Measurements from ENCODE around the gene CDK5RAP3. TPM values are rescaled to one million over a fixed set of nuclear protein-coding genes. Genes with fewer than 3 reads are reported as not detected.

The CDK5RAP3 gene
- total RNA-seq, 1 donor: 50.3 TPM

- Histone ChIP-seq H3K27me3 (ENCODE audit: insufficient read depth, low read length) (no peaks in the 10 kb centered on the region), H3K27ac (ENCODE audit: low read depth, low read length) (no peak overlapping the region), H3K36me3 (ENCODE audit: insufficient read depth, low read length) (peaks cover 41% of the 10 kb centered on the region), H3K9me3 (ENCODE audit: low read depth, low read length) (no peaks in the 10 kb centered on the region), H4K20me1 (ENCODE audit: insufficient read depth, low read length) (no peaks in the 10 kb centered on the region), H3K4me2 (ENCODE audit: insufficient read depth, low read length) (no peak overlapping the region), H3K79me2 (ENCODE audit: insufficient read depth, low read length) (no peaks in the 10 kb centered on the region), H3K4me3 (ENCODE audit: insufficient read depth, low read length) (no peak overlapping the region), H2AFZ (ENCODE audit: low read length) (no peak overlapping the region), H3K4me1 (ENCODE audit: insufficient read depth, low read length) (no peaks in the 10 kb centered on the region)
- DNase-seq (ENCODE audit: insufficient read length, low spot score, missing footprints): no peak
- no peak for TF ChIP-seq CTCF (IDR thresholded peaks at IDR 0.05; ENCODE audit: extremely low read depth, low read depth, low read length)
These were observed 43.0 kb upstream of the CDK5RAP3 start for GRCh38 chr17:47927821-47928400.

GRCh38 chr17:47928415-47928814 is 42.5 kb upstream of the CDK5RAP3 start:
- H3K27me3 ChIP-seq (ENCODE audit: insufficient read depth, low read length): no peaks in the 10 kb centered on the region
- no peaks in the 10 kb centered on the region for H3K79me2 ChIP-seq (ENCODE audit: insufficient read depth, low read length)
- H3K4me3 ChIP-seq (ENCODE audit: insufficient read depth, low read length): no peak overlapping the region
- H3K4me2 ChIP-seq (ENCODE audit: insufficient read depth, low read length): no peak overlapping the region
- H3K36me3 ChIP-seq (ENCODE audit: insufficient read depth, low read length): peaks cover 36% of the 10 kb centered on the region
- no peak overlapping the region for H2AFZ ChIP-seq (ENCODE audit: low read length)
- H3K4me1 ChIP-seq (ENCODE audit: insufficient read depth, low read length): no peaks in the 10 kb centered on the region
- no peak for TF ChIP-seq CTCF (IDR thresholded peaks at IDR 0.05; ENCODE audit: extremely low read depth, low read depth, low read length)
- no peaks in the 10 kb centered on the region for H3K9me3 ChIP-seq (ENCODE audit: low read depth, low read length)
- DNase-seq (ENCODE audit: insufficient read length, low spot score, missing footprints): no peak
- no peaks in the 10 kb centered on the region for H4K20me1 ChIP-seq (ENCODE audit: insufficient read depth, low read length)
- H3K27ac ChIP-seq (ENCODE audit: low read depth, low read length): no peak overlapping the region

GRCh38 chr17:47929218-47930000 is 41.5 kb upstream of the CDK5RAP3 start:
- Histone ChIP-seq H3K27me3 (ENCODE audit: insufficient read depth, low read length) (no peaks in the 10 kb centered on the region), H3K27ac (ENCODE audit: low read depth, low read length) (no peak overlapping the region), H3K36me3 (ENCODE audit: insufficient read depth, low read length) (peaks cover 29% of the 10 kb centered on the region), H3K4me3 (ENCODE audit: insufficient read depth, low read length) (no peak overlapping the region), H3K4me1 (ENCODE audit: insufficient read depth, low read length) (no peaks in the 10 kb centered on the region), H3K9me3 (ENCODE audit: low read depth, low read length) (no peaks in the 10 kb centered on the region), H3K79me2 (ENCODE audit: insufficient read depth, low read length) (no peaks in the 10 kb centered on the region), H4K20me1 (ENCODE audit: insufficient read depth, low read length) (no peaks in the 10 kb centered on the region), H2AFZ (ENCODE audit: low read length) (no peak overlapping the region), H3K4me2 (ENCODE audit: insufficient read depth, low read length) (no peak overlapping the region)
- DNase-seq (ENCODE audit: insufficient read length, low spot score, missing footprints): no peak
- TF ChIP-seq CTCF (IDR thresholded peaks at IDR 0.05; ENCODE audit: extremely low read depth, low read depth, low read length): no peak

GRCh38 chr17:47931848-47932247 is 39.1 kb upstream of the CDK5RAP3 start:
- H3K4me1 ChIP-seq (ENCODE audit: insufficient read depth, low read length): peaks cover 15% of the 10 kb centered on the region
- no peak overlapping the region for H3K4me3 ChIP-seq (ENCODE audit: insufficient read depth, low read length)
- H3K36me3 ChIP-seq (ENCODE audit: insufficient read depth, low read length): peaks cover 10% of the 10 kb centered on the region
- H3K27me3 ChIP-seq (ENCODE audit: insufficient read depth, low read length): no peaks in the 10 kb centered on the region
- no peak for DNase-seq (ENCODE audit: insufficient read length, low spot score, missing footprints)
- no peaks in the 10 kb centered on the region for H3K9me3 ChIP-seq (ENCODE audit: low read depth, low read length)
- H3K4me2 ChIP-seq (ENCODE audit: insufficient read depth, low read length): no peak overlapping the region
- TF ChIP-seq CTCF (IDR thresholded peaks at IDR 0.05; ENCODE audit: extremely low read depth, low read depth, low read length): no peak
- H4K20me1 ChIP-seq (ENCODE audit: insufficient read depth, low read length): no peaks in the 10 kb centered on the region
- H3K79me2 ChIP-seq (ENCODE audit: insufficient read depth, low read length): peaks cover 3% of the 10 kb centered on the region
- H2AFZ ChIP-seq (ENCODE audit: low read length): no peak overlapping the region
- no peak overlapping the region for H3K27ac ChIP-seq (ENCODE audit: low read depth, low read length)
